HG02852 (cell line): Measurements from ENCODE around the gene SLC22A23.

Experiments used
- ATAC-seq: cut with Tn5 transposase; IDR thresholded peaks from one replicate; pipeline ENCODE4 v1.9.1; 2021; ENCODE audit warnings: mild to moderate bottlenecking, moderate library complexity; ENCODE audit not compliant: unreplicated experiment

The SLC22A23 gene

DNA sequence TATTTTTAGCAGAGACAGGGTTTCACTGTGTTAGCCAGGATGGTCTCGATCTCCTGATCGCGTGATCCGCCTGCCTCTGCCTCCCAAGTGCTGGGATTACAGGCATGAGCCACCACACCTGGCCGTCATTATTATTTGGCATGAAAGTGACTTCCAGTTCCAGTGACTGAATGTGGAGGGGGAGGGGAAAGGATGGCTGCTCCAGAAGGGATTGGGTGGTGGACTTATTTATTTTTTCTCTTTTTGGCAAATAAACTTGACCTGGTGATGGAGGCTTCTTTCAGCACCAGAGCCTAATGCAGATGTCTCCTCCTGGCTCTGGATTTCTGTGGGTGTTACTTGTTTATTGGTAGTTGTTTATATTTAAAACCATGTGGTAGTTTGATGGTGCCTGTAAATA lies 16.9 kb upstream of the SLC22A23 start:
- no peak for ATAC-seq

DNA sequence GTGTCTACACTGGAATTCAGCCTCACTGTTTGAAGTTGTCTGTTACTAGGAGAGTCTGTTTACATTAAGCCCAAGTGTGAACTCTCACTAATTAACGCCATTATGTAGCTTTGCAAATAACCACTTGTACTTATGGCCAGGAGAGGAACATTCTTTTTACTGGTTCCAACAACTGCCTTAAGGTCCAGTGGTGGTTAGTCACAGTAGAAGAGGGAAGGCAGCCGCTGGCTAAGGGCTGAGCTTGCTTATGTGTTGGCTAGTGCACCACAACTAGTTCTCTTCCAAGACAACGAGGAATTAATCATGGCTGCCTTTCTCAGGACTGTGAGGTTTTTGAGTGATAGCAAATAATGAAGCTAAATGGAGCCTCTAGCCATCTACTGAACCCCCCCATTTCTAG lies 14.9 kb upstream of the SLC22A23 start:
- ATAC-seq, result no peak

DNA sequence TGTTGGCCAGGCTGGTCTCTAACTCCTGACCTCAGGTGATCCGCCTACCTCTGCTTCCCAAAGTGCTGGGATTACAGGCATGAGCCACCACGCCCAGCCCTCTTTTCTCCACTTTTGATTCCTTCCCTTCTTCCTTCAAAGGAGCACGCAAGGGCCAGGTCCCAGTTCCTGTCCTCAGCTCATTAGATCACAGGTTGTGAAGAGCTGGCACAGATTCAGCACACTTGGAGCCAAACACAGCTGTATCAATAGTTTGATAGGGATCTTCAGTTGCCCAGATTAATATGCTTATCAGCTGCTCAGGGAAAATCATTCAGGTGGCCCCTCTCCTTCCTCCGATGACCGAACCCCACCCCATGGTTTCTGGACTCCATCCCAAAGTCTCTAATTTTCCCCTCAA lies 14.4 kb upstream of the SLC22A23 start:
- ATAC-seq, result no peak

GRCh38 chr6:3468585-3468984 lies 11.7 kb upstream of the SLC22A23 start:
- ATAC-seq, result no peak

DNA sequence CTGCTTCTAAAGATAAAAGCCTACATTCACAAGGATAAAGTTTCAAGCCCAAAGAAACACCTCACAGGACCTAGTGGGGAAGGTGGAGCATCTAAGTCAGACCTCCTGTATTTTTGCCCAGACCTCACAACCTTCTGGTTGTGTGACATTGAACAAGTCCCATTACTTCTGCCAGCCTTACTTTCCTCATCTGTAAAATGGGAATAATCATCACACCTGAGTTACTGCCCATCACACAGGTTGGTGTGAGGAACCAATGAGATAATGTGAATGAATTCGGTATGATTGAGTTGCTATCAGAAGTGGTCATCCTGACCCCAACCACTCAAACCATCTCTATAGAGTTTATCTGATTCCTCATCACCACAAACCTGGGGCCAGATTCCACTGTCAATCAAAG lies 11.1 kb upstream of the SLC22A23 start:
- ATAC-seq, result no peak

GRCh38 chr6:3466488-3467219 lies 9.8 kb upstream of the SLC22A23 start:
- no peak for ATAC-seq

GRCh38 chr6:3460253-3460652 lies 3.4 kb upstream of the SLC22A23 start:
- ATAC-seq, result no peak

GRCh38 chr6:3458706-3459421 lies 2.0 kb upstream of the SLC22A23 start:
- no peak for ATAC-seq

GRCh38 chr6:3457710-3458602 lies 1.1 kb upstream of the SLC22A23 start:
- ATAC-seq, result no peak

DNA sequence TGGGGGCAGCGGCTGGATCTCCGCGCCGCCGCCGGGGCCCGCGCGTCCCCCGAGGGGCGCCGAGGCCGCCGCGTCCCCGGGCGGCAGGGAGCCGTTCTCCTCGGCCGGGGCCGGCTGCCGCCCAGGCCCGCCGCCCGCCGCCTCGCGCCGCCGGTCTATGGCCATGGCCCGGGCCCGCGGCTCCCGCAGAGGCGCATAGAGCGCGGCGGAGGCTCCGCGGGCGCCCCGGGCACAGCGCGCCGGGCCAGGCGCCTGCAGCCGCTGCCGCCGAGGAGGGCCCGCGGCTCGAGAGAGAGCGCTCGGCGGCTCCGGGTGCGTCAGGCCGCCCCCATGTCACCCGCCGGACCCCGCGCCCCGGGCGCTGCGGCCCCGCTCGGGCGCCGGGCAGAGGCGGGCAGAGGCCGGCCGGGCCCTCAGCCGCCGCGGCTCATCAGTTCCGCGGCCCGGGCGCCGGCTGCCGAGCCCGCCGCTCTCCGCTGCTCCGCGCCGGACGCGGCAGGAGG lies 404 bp downstream of the SLC22A23 start:
- no peak for ATAC-seq

GRCh38 chr6:3455569-3456394 lies 1.1 kb downstream of the SLC22A23 start:
- ATAC-seq, result no peak

DNA sequence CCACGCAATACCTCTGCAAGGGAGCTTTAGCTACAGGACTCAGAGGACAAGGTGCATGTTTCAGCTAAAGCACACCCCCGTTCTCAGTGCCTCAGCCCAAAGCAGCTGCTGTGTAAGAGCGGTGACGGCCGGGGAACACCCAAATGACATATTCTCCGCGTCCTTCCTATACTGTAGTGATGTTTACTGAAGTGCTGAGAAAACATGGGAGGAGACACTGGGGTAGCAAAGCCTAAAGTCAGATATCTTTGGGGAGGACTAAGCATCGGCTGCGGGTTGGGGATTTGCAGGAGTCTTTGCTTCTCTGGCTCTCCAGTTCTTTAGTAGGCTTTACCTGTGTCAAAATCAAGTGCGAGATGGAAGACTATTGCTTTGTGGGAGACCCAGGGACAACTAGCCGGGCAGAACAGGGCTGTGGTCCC lies 1.7 kb downstream of the SLC22A23 start:
- no peak for ATAC-seq

GRCh38 chr6:3454273-3455010 lies 2.4 kb downstream of the SLC22A23 start:
- no peak for ATAC-seq

- ATAC-seq, result no peak
These were observed 3.2 kb downstream of the SLC22A23 start for GRCh38 chr6:3453413-3454272.

DNA sequence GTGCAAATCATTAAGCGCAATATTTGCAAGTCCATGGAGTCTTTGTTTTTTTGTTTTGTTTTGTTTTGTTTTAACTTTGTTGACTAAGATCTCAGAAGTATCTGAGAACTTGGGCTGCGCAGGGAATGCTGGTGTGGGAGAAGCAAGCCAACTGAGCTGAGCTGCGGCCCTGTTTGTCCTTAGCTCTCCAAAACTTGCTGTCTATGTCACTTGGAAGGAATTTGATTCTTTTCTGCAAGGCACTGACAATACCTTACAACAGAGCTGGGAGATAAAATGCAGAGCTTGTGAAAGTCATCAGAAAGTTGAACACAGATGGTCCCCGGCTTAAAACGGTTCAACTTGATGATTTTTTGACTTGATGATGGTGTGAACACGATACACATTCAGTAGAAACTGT lies 5.4 kb downstream of the SLC22A23 start:
- ATAC-seq, result no peak

GRCh38 chr6:3450888-3451287 lies 6.0 kb downstream of the SLC22A23 start:
- no peak for ATAC-seq

GRCh38 chr6:3449750-3450305 lies 7.0 kb downstream of the SLC22A23 start:
- ATAC-seq, result no peak

DNA sequence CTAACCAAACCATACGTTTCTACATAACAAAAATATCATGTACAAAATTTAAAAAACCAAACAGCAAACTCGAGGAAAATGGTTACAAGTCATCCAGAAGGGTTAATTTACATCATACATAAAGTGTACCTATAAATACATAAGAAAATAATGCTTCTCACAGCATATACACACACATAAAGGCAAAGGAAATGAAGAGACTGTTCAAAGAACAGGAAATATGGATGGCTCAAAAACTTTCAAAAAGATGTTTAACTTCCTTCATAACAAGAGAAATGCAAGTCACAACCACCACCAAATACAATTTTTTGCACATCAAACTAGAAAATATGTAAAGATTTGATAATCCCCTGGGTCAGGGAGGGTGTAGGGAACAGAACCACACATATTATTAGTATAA lies 7.5 kb downstream of the SLC22A23 start:
- no peak for ATAC-seq

GRCh38 chr6:3447005-3447404 lies 9.8 kb downstream of the SLC22A23 start:
- no peak for ATAC-seq
